ENCODE measurements around the gene RIPK1. TPM values are rescaled to one million over a fixed set of nuclear protein-coding genes. Genes with fewer than 3 reads are reported as not detected.

Gene RIPK1
- total and polyA plus RNA-seq, 9 of the 15 experiments (the other 6 are each of a cell fraction or from before 2014, with no cell fraction given): 3.8 to 24.9 (median 17.7) TPM

DNA sequence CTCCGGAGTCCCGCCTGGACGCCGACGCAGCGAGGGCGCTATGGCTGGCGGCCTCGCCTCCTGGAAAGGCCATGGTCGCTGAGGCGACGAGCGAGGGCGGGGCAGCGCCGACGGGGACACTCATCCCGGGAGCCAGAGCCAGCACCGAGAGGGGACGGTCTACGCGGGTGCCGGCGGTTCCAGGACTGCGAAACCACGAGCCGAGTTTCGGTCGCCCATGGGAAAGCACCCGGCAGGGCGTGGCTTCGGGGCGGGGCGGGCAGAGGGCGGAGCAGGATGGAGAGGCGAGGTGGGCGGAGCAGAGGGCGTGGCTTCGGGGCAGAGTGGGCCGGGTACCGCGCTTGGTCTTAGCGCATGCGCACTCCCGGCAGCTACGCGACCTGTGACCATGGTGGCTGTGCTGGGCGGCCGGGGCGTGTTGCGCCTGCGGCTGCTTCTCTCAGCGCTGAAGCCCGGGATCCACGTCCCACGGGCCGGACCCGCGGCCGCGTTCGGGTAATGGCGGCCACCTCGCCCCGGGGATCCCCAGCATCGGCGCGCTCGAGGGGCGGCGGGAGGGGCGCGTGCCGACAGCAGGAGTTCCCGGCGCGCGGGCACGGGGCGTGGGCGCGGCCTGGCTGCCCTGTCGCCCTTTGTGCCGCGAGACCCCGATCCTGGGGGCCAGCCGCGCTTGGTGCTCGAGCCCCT is 50.2 kb downstream of the RIPK1 start, which contains the start of gene BPHL (continued):
- TF ChIP-seq ETV6 (IDR thresholded peaks at IDR 0.05; ENCODE audit: borderline replicate concordance in 1 of 2, low read depth in 2 of 2, low read length in 1 of 2) (no peak), ETV6 (CRISPR knock-in tag; IDR thresholded peaks at IDR 0.05; ENCODE audit: borderline replicate concordance) (0 out of 2 replicates have a peak, but pooled peaks have one; percentile 10), CBFB (CRISPR knock-in tag; IDR thresholded peaks at IDR 0.05) (no peak), MTF1 (CRISPR knock-in tag; IDR thresholded peaks at IDR 0.05; ENCODE audit: borderline replicate concordance) (no peak), ZSCAN32 (CRISPR knock-in tag; IDR thresholded peaks at IDR 0.05) (no peak; the same call in 1 of the 2 replicates), NR2C2 (CRISPR knock-in tag; IDR thresholded peaks at IDR 0.05) (peak; percentile 8; the same call in 1 of the 2 replicates), NR2C2 (tag; IDR thresholded peaks at IDR 0.05) (peak; percentile 54; the same call in 1 of the 2 replicates), ETS2 (tag; IDR thresholded peaks at IDR 0.05; ENCODE audit: borderline replicate concordance, poor library complexity, severe bottlenecking) (no peak), RBM39 (optimal IDR thresholded peaks at IDR 0.05; ENCODE audit: low read depth, low read length) (no peak), HNRNPH1 (optimal IDR thresholded peaks at IDR 0.05; ENCODE audit: low read depth, low read length) (no peak), ZNF583 (CRISPR knock-in tag; IDR thresholded peaks at IDR 0.05) (no peak; the same call in 1 of the 2 replicates), TRIM28 (IDR thresholded peaks at IDR 0.05) (0 out of 2 replicates have a peak, but pooled peaks have one; percentile 13), ELF4 (CRISPR knock-in tag; IDR thresholded peaks at IDR 0.05) (0 out of 2 replicates have a peak, but pooled peaks have one; percentile 51), SMAD4 (CRISPR knock-in tag; conservative IDR thresholded peaks at IDR 0.05) (peak; percentile 56; the same call in 1 of the 2 replicates), ELF1 (tag; IDR thresholded peaks at IDR 0.05) (no peak), POLR2G (IDR thresholded peaks at IDR 0.05; ENCODE audit: low read depth, low read length) (peak; percentile 93), PURB (CRISPR knock-in tag; IDR thresholded peaks at IDR 0.05; ENCODE audit: low read depth) (no peak), ZSCAN29 (IDR thresholded peaks at IDR 0.05) (peak; percentile 98), ZNF324 (CRISPR knock-in tag; IDR thresholded peaks at IDR 0.05) (no peak), MTA2 (IDR thresholded peaks at IDR 0.05; ENCODE audit: low read depth) (no peak)
- TF ChIP-seq, protein P1, sequence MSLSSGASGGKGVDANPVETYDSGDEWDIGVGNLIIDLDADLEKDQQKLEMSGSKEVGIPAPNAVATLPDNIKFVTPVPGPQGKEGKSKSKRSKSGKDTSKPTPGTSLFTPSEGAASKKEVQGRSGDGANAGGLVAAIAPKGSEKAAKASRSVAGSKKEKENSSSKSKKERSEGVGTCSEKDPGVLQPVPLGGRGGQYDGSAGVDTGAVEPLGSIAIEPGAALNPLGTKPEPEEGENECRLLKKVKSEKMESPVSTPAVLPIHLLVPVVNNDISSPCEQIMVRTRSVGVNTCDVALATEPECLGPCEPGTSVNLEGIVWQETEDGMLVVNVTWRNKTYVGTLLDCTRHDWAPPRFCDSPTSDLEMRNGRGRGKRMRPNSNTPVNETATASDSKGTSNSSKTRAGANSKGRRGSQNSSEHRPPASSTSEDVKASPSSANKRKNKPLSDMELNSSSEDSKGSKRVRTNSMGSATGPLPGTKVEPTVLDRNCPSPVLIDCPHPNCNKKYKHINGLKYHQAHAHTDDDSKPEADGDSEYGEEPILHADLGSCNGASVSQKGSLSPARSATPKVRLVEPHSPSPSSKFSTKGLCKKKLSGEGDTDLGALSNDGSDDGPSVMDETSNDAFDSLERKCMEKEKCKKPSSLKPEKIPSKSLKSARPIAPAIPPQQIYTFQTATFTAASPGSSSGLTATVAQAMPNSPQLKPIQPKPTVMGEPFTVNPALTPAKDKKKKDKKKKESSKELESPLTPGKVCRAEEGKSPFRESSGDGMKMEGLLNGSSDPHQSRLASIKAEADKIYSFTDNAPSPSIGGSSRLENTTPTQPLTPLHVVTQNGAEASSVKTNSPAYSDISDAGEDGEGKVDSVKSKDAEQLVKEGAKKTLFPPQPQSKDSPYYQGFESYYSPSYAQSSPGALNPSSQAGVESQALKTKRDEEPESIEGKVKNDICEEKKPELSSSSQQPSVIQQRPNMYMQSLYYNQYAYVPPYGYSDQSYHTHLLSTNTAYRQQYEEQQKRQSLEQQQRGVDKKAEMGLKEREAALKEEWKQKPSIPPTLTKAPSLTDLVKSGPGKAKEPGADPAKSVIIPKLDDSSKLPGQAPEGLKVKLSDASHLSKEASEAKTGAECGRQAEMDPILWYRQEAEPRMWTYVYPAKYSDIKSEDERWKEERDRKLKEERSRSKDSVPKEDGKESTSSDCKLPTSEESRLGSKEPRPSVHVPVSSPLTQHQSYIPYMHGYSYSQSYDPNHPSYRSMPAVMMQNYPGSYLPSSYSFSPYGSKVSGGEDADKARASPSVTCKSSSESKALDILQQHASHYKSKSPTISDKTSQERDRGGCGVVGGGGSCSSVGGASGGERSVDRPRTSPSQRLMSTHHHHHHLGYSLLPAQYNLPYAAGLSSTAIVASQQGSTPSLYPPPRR (CRISPR knock-in tag; IDR thresholded peaks at IDR 0.05; ENCODE audit: borderline replicate concordance): no peak
- TF ChIP-seq, protein P2, sequence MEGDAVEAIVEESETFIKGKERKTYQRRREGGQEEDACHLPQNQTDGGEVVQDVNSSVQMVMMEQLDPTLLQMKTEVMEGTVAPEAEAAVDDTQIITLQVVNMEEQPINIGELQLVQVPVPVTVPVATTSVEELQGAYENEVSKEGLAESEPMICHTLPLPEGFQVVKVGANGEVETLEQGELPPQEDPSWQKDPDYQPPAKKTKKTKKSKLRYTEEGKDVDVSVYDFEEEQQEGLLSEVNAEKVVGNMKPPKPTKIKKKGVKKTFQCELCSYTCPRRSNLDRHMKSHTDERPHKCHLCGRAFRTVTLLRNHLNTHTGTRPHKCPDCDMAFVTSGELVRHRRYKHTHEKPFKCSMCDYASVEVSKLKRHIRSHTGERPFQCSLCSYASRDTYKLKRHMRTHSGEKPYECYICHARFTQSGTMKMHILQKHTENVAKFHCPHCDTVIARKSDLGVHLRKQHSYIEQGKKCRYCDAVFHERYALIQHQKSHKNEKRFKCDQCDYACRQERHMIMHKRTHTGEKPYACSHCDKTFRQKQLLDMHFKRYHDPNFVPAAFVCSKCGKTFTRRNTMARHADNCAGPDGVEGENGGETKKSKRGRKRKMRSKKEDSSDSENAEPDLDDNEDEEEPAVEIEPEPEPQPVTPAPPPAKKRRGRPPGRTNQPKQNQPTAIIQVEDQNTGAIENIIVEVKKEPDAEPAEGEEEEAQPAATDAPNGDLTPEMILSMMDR (IDR thresholded peaks at IDR 0.05 in 2 of 3, conservative IDR thresholded peaks at IDR 0.05 in 1 of 3; ENCODE audit: insufficient read depth in 2 of 3, low read depth in 1 of 3, low read length in 3 of 3): no peak
- TF ChIP-seq, protein P3, sequence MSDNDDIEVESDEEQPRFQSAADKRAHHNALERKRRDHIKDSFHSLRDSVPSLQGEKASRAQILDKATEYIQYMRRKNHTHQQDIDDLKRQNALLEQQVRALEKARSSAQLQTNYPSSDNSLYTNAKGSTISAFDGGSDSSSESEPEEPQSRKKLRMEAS (CRISPR knock-in tag; IDR thresholded peaks at IDR 0.05): peak; percentile 84
